GM12872 (cell line): ENCODE measurements around the gene KSR1.

Experiments used
- TF ChIP-seq, protein P1 (sequence below): IDR thresholded peaks from 3 replicates; pipeline ENCODE4 v1.5.1; 2011; ENCODE audit warnings: low read depth, mild to moderate bottlenecking, low read length, moderate library complexity; ENCODE audit not compliant: insufficient read depth

Gene KSR1

DNA sequence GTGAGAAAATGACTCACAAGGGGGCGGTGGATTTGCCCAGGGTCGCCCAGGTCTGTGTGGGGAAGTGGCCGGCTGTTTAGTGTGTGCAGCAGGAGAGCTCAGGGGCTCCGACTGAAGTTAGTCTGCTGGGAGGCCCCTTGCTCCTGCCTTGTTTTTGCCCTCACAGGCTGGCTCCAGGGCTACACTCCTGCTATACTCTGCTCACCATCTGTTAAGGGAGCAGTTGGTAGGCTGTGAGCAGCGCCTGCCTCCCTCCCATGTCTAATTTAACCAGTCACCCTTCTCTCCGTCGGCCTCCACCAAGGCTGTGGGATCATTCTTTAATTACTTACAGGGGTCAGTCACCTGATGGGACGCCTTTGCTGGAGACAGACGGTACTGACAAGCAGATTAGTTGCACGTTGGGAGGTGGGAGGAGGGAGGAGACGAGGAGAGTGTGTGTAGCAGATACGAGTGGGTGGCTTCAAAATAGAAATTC, 35.5 kb downstream of the KSR1 start:
- TF ChIP-seq, protein P1, sequence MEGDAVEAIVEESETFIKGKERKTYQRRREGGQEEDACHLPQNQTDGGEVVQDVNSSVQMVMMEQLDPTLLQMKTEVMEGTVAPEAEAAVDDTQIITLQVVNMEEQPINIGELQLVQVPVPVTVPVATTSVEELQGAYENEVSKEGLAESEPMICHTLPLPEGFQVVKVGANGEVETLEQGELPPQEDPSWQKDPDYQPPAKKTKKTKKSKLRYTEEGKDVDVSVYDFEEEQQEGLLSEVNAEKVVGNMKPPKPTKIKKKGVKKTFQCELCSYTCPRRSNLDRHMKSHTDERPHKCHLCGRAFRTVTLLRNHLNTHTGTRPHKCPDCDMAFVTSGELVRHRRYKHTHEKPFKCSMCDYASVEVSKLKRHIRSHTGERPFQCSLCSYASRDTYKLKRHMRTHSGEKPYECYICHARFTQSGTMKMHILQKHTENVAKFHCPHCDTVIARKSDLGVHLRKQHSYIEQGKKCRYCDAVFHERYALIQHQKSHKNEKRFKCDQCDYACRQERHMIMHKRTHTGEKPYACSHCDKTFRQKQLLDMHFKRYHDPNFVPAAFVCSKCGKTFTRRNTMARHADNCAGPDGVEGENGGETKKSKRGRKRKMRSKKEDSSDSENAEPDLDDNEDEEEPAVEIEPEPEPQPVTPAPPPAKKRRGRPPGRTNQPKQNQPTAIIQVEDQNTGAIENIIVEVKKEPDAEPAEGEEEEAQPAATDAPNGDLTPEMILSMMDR: no peak

DNA sequence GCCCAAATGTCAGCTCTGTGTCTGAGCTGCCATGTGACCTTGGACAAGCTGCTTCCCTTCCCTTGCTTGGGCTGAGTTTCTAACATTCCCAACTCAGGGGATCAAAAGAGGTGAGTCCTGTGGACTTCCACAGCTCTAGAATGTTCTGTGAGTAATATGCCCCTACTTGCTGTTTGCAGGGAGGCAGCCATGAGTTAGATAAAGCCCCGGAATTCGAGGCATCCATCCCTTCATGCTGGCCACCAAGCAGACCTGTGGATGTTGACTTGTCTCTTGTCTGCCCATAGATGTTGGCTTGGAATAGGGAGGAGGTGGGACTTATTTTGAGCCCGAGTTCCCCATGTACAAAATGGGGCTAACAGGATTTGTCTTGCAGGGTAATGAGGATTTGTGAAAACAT, 36.2 kb downstream of the KSR1 start:
- TF ChIP-seq, protein P1: no peak

DNA sequence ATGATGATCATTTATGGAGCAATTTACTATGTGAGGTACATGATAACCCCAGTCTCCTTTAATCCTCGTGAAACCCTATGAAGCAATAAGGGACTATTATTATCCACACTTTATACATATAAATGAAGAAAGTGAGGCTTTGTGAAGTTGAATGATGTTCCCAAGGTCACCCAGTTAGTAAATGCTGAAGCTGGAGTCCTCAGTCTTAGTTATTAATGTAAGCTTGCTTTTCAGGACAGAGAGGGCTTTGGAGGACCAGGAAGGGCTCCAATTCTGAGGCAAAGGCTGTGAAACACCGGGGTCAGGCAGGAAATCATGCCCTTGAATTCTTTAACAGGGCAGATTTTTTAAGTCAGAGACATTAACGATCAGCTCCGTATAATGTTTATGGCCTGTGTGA, 36.8 kb downstream of the KSR1 start:
- TF ChIP-seq, protein P1: no peak

DNA sequence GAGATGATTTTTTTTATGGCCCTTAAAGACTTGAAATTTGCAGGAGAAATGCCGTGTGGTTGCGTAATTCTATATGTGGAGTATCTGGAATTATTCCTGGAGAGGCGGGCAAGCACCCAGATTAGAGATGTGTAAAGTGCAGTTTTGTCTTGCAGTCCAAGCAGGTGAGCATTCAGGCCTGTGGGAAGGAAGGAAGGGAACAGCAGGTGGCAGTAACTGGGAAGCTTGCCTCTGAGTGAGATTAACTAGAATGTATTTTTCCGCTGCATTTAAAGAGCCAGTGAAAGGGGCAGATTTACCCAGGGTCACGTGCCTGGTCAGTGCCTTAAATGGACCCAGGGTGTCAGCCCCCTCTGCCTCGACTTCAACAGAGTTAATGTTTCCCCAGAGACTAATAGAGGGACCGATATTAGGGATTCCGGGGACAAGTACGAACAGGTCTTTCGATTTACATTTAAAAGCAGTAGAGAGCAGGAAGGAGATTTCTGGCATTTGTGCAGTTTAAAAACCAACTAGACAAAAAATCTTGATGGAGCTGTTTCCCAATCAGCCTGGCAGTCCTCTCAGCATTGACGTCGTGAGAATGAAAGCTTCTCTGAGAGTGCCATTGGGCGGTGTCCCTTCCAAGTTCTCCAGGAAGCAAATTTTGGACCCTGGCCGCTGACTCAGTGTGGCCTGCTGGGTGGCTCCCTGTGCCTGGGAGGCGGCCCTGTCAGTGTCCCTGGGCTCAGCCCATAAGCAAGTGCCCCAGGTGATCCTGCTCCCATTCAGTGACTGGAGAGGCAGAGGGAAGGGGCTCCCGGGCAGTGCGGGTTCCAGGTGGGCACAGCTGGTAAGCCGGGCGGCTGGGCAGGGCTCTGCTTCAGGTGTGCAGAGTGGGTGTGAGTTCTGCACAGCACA, 38.2 kb downstream of the KSR1 start:
- TF ChIP-seq, protein P1: no peak

DNA sequence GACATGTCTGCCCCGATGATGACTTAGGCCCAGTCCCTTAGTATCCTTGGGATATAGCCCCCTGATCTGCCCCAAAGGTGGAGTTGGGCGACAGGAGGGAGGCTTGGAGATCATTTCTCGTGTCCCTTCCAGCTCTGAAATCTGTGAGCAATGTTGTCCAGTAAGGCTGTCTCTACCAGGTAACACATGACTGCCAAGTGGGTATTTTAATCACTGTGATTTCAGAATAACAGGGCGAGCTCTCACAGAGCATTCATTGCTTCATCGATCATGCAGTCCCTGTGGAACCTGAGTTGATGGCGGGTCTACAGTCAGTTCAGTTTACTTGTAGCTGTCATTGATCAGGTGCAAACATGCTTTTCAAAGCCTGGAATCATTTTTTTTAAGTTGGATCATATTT, 39.2 kb downstream of the KSR1 start:
- TF ChIP-seq, protein P1: no peak

DNA sequence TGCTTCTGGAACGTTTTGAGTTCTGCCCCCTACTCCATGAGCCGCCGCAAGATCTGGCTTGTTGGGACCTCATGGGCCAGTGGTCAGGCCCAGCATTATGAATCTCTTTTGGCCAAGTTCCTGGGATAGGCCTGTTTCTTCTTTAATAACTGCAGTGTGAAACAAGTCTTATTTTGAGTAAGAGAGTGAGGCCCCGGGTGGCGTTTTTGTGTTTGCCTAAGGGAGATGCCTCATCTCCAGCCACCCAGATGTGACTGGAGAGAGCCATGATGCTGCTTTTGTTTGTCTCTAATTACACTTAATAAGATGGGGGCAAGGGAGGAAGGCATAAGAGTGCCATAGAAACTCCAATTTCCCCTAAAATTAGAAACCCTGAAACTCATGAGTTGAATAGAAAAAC, 39.8 kb downstream of the KSR1 start:
- TF ChIP-seq, protein P1: no peak

DNA sequence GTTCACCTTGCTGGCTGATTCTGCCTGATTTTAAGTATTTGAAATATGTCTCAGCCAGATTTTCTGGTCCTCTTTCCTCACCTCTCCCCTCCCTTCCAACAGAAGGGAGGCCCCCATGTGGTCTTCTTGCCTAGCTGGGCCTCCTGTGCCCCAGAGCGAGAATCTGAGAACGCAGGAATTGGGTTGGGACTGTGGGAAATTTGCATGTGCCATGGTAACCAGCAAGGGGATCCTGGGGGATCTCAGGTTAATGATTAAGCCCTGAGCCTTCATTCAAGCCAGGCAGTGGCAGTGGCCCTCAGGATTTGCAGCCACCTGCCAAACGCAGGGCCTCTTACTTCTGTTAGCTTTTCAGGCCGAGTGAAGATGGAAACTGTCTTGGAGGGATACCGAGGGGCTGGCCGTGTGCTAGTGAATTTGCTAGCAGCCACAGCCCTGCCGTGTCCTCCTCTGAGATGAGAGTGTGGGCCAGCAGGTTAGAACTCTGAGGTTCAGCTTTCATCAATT, 40.2 kb downstream of the KSR1 start:
- TF ChIP-seq, protein P1: no peak
